NCI-H1105 (cell line): Measurements from ENCODE around the gene STXBP5.

ENCODE experiments used
- DNase-seq: peaks from one replicate; lab custom pipeline; 2025; lab: John Stamatoyannopoulos, UW

The STXBP5 gene

GRCh38 chr6:147178355-147178754 lies 25.9 kb upstream of the STXBP5 start:
- DNase-seq, result no peak

GRCh38 chr6:147179809-147180208 lies 24.4 kb upstream of the STXBP5 start:
- no peak for DNase-seq

GRCh38 chr6:147180926-147181325 lies 23.3 kb upstream of the STXBP5 start:
- no peak for DNase-seq

GRCh38 chr6:147184379-147184778 lies 19.8 kb upstream of the STXBP5 start:
- no peak for DNase-seq

- no peak for DNase-seq
Observed at GRCh38 chr6:147185216-147185615, 19.0 kb upstream of the STXBP5 start.

GRCh38 chr6:147190556-147190955 lies 13.7 kb upstream of the STXBP5 start:
- DNase-seq, result no peak

GRCh38 chr6:147192278-147192911 lies 11.8 kb upstream of the STXBP5 start:
- DNase-seq, result no peak

- DNase-seq, result no peak
Observed at GRCh38 chr6:147194652-147195411, 9.4 kb upstream of the STXBP5 start.

- no peak for DNase-seq
Observed at GRCh38 chr6:147195510-147195909, 8.7 kb upstream of the STXBP5 start.

GRCh38 chr6:147195987-147196386 lies 8.2 kb upstream of the STXBP5 start:
- no peak for DNase-seq

GRCh38 chr6:147200711-147201110 lies 3.5 kb upstream of the STXBP5 start:
- no peak for DNase-seq

- DNase-seq, result peak; percentile 44
Observed at GRCh38 chr6:147201885-147202515, 2.2 kb upstream of the STXBP5 start.

- peak; percentile 94 for DNase-seq
Observed at GRCh38 chr6:147202516-147203310, 1.5 kb upstream of the STXBP5 start.

- DNase-seq, result peak; percentile 66
Observed at GRCh38 chr6:147203311-147204059, 732 bp upstream of the STXBP5 start.

- no peak for DNase-seq
Observed at GRCh38 chr6:147204843-147205311, 660 bp downstream of the STXBP5 start.

- no peak for DNase-seq
Observed at GRCh38 chr6:147205690-147206600, 1.7 kb downstream of the STXBP5 start.

GRCh38 chr6:147207351-147207750 lies 3.1 kb downstream of the STXBP5 start:
- DNase-seq, result no peak

GRCh38 chr6:147207837-147208754 lies 3.9 kb downstream of the STXBP5 start:
- no peak for DNase-seq

GRCh38 chr6:147209762-147210449 lies 5.7 kb downstream of the STXBP5 start:
- DNase-seq, result no peak
